ENCODE measurements around the gene ZNF304. TPM values are rescaled to one million over a fixed set of nuclear protein-coding genes. Genes with fewer than 3 reads are reported as not detected.
A peak's percentile ranks its signal among the peaks of the same experiment; 100 is the strongest.
"Not testable (repeated sequence)": the region's sequence is repeated elsewhere in the genome, so short reads cannot be mapped to it uniquely, and the experiment has no call there.

The ZNF304 gene
- total and polyA plus RNA-seq, 8 donors, result 7.7 to 19.0 (median 16.4) TPM

- DNase-seq (peak in 1 of 4 donors; percentile 24), ATAC-seq (peak; percentile 14)
- Histone ChIP-seq H3K27me3 (no peaks in the 10 kb centered on the region), H3K4me3 (peak overlapping the region; percentile 61 to 82), H3K36me3 (peaks cover 0 to 11% of the 10 kb centered on the region in 2 donors), H3K9me3 (peaks cover 0 to 39% of the 10 kb centered on the region in 2 donors), H3K27ac (peak overlapping the region; percentile 92 to 94), H3K4me1 (peaks cover 5 to 19% of the 10 kb centered on the region in 2 donors)
- no peak for TF ChIP-seq CTCF (IDR thresholded peaks at IDR 0.05)
- intact Hi-C loops (cut with DNase I), result no loop called here
Measured at GRCh38 chr19:57363688-57364181, 12.7 kb downstream of the ZNF304 start.

GRCh38 chr19:57366776-57367175 is 15.7 kb downstream of the ZNF304 start:
- no peak overlapping the region for H3K27ac ChIP-seq
- DNase-seq (no peak), ATAC-seq (no peak)
- intact Hi-C loops (cut with DNase I), result no loop called here
- H3K36me3 ChIP-seq, result peaks cover 0 to 18% of the 10 kb centered on the region in 2 donors
- peaks cover 0 to 15% of the 10 kb centered on the region in 2 donors for H3K9me3 ChIP-seq
- H3K4me3 ChIP-seq, result no peak overlapping the region
- TF ChIP-seq CTCF (IDR thresholded peaks at IDR 0.05), result no peak
- H3K27me3 ChIP-seq, result no peaks in the 10 kb centered on the region
- peaks cover 5 to 19% of the 10 kb centered on the region in 2 donors for H3K4me1 ChIP-seq

GRCh38 chr19:57374179-57374578 is 23.1 kb downstream of the ZNF304 start:
- Histone ChIP-seq H3K27me3 (no peaks in the 10 kb centered on the region), H3K27ac (no peak overlapping the region), H3K4me3 (no peak overlapping the region), H3K9me3 (peaks cover 4 to 60% of the 10 kb centered on the region in 2 donors), H3K4me1 (no peaks in the 10 kb centered on the region), H3K36me3 (peaks cover 5 to 80% of the 10 kb centered on the region in 2 donors)
- DNase-seq, result no peak
- TF ChIP-seq CTCF (IDR thresholded peaks at IDR 0.05), result no peak
- no peak for ATAC-seq
- intact Hi-C loops (cut with DNase I), result no loop called here

- H3K36me3 ChIP-seq, result peaks cover 5 to 80% of the 10 kb centered on the region in 2 donors
- H3K27ac ChIP-seq; DNase-seq; intact Hi-C loops (cut with DNase I); ATAC-seq; H3K4me3 ChIP-seq; H3K4me1 ChIP-seq; H3K27me3 ChIP-seq: not testable (repeated sequence)
- H3K9me3 ChIP-seq, result peaks cover 4 to 65% of the 10 kb centered on the region in 2 donors
Measured at GRCh38 chr19:57374647-57375046, 23.6 kb downstream of the ZNF304 start.

GRCh38 chr19:57376151-57376550 is 25.1 kb downstream of the ZNF304 start:
- H3K36me3 ChIP-seq, result peaks cover 5 to 75% of the 10 kb centered on the region in 2 donors
- no peak for DNase-seq
- H3K4me1 ChIP-seq, result no peaks in the 10 kb centered on the region
- ATAC-seq, result no peak
- H3K9me3 ChIP-seq, result peaks cover 4 to 79% of the 10 kb centered on the region in 2 donors
- intact Hi-C loops (cut with DNase I), result no loop called here
- no peak overlapping the region for H3K4me3 ChIP-seq
- H3K27me3 ChIP-seq, result no peaks in the 10 kb centered on the region
- no peak overlapping the region for H3K27ac ChIP-seq
- no peak for TF ChIP-seq CTCF (IDR thresholded peaks at IDR 0.05)
